ENCODE measurements around the gene MALT1.

The MALT1 gene

GRCh38 chr18:58692422-58693185 lies 21.3 kb downstream of the MALT1 start:
- no peak for DNase-seq

- no peak for DNase-seq
These were observed 23.0 kb downstream of the MALT1 start for GRCh38 chr18:58694221-58694620.

- DNase-seq: no peak
These were observed 23.6 kb downstream of the MALT1 start for GRCh38 chr18:58694720-58695468.

GRCh38 chr18:58695772-58696171 lies 24.5 kb downstream of the MALT1 start:
- DNase-seq: no peak

GRCh38 chr18:58697146-58697545 lies 25.9 kb downstream of the MALT1 start:
- DNase-seq: no peak

- no peak for DNase-seq
These were observed 27.5 kb downstream of the MALT1 start for GRCh38 chr18:58698701-58699193.

GRCh38 chr18:58699551-58699950 lies 28.3 kb downstream of the MALT1 start:
- no peak for DNase-seq

- DNase-seq: no peak
These were observed 28.9 kb downstream of the MALT1 start for GRCh38 chr18:58700209-58700608.

- no peak for DNase-seq
These were observed 41.7 kb downstream of the MALT1 start for GRCh38 chr18:58712930-58713329.

- no peak for DNase-seq
These were observed 43.0 kb downstream of the MALT1 start for GRCh38 chr18:58714259-58714658.

- no peak for DNase-seq
These were observed 43.6 kb downstream of the MALT1 start for GRCh38 chr18:58714821-58715220.

GRCh38 chr18:58715540-58715939 lies 44.3 kb downstream of the MALT1 start:
- no peak for DNase-seq

GRCh38 chr18:58716060-58716756 lies 44.9 kb downstream of the MALT1 start:
- no peak for DNase-seq

GRCh38 chr18:58721566-58722239 lies 50.4 kb downstream of the MALT1 start:
- no peak for DNase-seq

- DNase-seq: no peak
These were observed 52.7 kb downstream of the MALT1 start for GRCh38 chr18:58723810-58724602.

- DNase-seq: no peak
These were observed 55.4 kb downstream of the MALT1 start for GRCh38 chr18:58726671-58727070.

GRCh38 chr18:58727776-58728500 lies 56.7 kb downstream of the MALT1 start:
- no peak for DNase-seq

GRCh38 chr18:58728719-58729118 lies 57.5 kb downstream of the MALT1 start:
- no peak for DNase-seq

GRCh38 chr18:58730618-58731017 lies 59.4 kb downstream of the MALT1 start:
- no peak for DNase-seq

- no peak for DNase-seq
These were observed 61.2 kb downstream of the MALT1 start for GRCh38 chr18:58732471-58732870.

GRCh38 chr18:58733866-58734265 lies 62.6 kb downstream of the MALT1 start:
- DNase-seq: no peak
